GM12878 (cell line): ENCODE data around the gene PTPN5. TPM values are rescaled to one million over a fixed set of nuclear protein-coding genes. Genes with fewer than 3 reads are reported as not detected.

Source experiments
- BHLHE40 ChIP-seq, 2 experiments: fragments of 450-650 bp in 1 of 2; IDR thresholded peaks; 2 replicates each; pipeline ENCODE4 v1.6.1; 2011 to 2017; ENCODE audit warnings: low read depth in 2 of 2, borderline replicate concordance in 1 of 2, improper control_type of control experiment in 1 of 2, low read length in 1 of 2, mild to moderate bottlenecking in 1 of 2
- CBFB ChIP-seq: IDR thresholded peaks from 2 replicates; pipeline ENCODE4 v1.6.1; 2016; ENCODE audit warnings: antibody characterized with exemption, low read depth
- MEF2A ChIP-seq: IDR thresholded peaks from 2 replicates; pipeline ENCODE4 v1.6.1; 2011; ENCODE audit warnings: low read depth, mild to moderate bottlenecking, low read length, moderate library complexity; ENCODE audit not compliant: insufficient read depth
- NR2C1 ChIP-seq: fragments of 450-650 bp; IDR thresholded peaks from 2 replicates; pipeline ENCODE4 v1.6.1; 2017; ENCODE audit warnings: antibody characterized with exemption, mild to moderate bottlenecking, moderate library complexity
- RAD51 ChIP-seq: fragments of 450-650 bp; IDR thresholded peaks from 2 replicates; pipeline ENCODE4 v1.6.1; 2016; ENCODE audit warnings: moderate library complexity, mild to moderate bottlenecking, inconsistent platforms
- RELA ChIP-seq: fragments of 450-650 bp; IDR thresholded peaks from 2 replicates; pipeline ENCODE4 v1.8.0; 2014; ENCODE audit warnings: borderline replicate concordance; ENCODE audit not compliant: partially characterized antibody
- SMAD1 ChIP-seq: fragments of 450-650 bp; IDR thresholded peaks from 2 replicates; pipeline ENCODE4 v1.6.1; 2018; ENCODE audit warnings: mild to moderate bottlenecking, low read depth; ENCODE audit not compliant: partially characterized antibody
- STAT3 ChIP-seq: IDR thresholded peaks from 2 replicates; pipeline ENCODE4 v1.6.1; 2011; ENCODE audit warnings: low read depth, low read length, improper control_type of control experiment
- ZNF207 ChIP-seq: fragments of 450-650 bp; IDR thresholded peaks from 2 replicates; pipeline ENCODE4 v1.6.1; 2014; ENCODE audit warnings: antibody characterized with exemption, mild to moderate bottlenecking, borderline replicate concordance
- ZNF622 ChIP-seq: fragments of 450-650 bp; IDR thresholded peaks from 2 replicates; pipeline ENCODE4 v1.6.1; 2017; ENCODE audit warnings: mild to moderate bottlenecking, inconsistent platforms
- ZSCAN29 ChIP-seq: fragments of 450-650 bp; IDR thresholded peaks from 2 replicates; pipeline ENCODE4 v1.6.1; 2017; ENCODE audit warnings: mild to moderate bottlenecking, moderate library complexity
- polyA plus RNA-seq, 11 experiments: library from polyadenylated mRNA; depleted of rRNA in 4 of 11; unstranded in 6 of 11; stranded (reverse) in 5 of 11; fragments of >200 nt; fragmentation: Nextera tagmentation in 4 of 11; fragmentation: Illumina TruSeq in 1 of 11; extraction: Ambion mirVana in 4 of 11; extraction: Trizol in 1 of 11; gene quantifications; 1 replicate in 1 of 11; 2 replicates in 10 of 11; pipeline versions ENCODE4 v1.2.1 to v1.2.3, GENCODE V29; 2011 to 2016; ENCODE audit warnings: inconsistent platforms in 2 of 11, missing spikeins in 2 of 11, low read depth in 1 of 11
- total RNA-seq, 4 experiments: library from RNA; depleted of rRNA in 3 of 4; stranded (reverse); fragments of >200 nt in 3 of 4; fragmentation: Illumina TruSeq in 1 of 4; extraction: Trizol in 1 of 4; gene quantifications; 2 replicates each; pipeline versions ENCODE4 v1.2.1 to v1.2.3, GENCODE V29; 2013 to 2021
- TF ChIP-seq, protein P1 (sequence below): fragments of 450-650 bp; IDR thresholded peaks from 2 replicates; pipeline ENCODE4 v1.6.1; 2017; ENCODE audit warnings: low read depth, mild to moderate bottlenecking, moderate library complexity
- TF ChIP-seq, protein P2 (sequence below): IDR thresholded peaks from 2 replicates; pipeline ENCODE4 v1.6.1; 2012; ENCODE audit warnings: low read length, inconsistent platforms
- TF ChIP-seq, protein P3 (sequence below): fragments of 450-650 bp; IDR thresholded peaks from 2 replicates; pipeline ENCODE4 v1.6.1; 2016; ENCODE audit warnings: mild to moderate bottlenecking
- TF ChIP-seq, protein P4 (sequence below): IDR thresholded peaks from 2 replicates; pipeline ENCODE4 v1.6.1; 2012; ENCODE audit warnings: low read depth, low read length, improper control_type of control experiment

Gene PTPN5
- total and polyA plus RNA-seq, 10 of the 15 experiments (the other 5 are each of a cell fraction or from before 2014, with no cell fraction given) = 0.04 to 0.06 (median 0.05) TPM; not detected in 7

DNA sequence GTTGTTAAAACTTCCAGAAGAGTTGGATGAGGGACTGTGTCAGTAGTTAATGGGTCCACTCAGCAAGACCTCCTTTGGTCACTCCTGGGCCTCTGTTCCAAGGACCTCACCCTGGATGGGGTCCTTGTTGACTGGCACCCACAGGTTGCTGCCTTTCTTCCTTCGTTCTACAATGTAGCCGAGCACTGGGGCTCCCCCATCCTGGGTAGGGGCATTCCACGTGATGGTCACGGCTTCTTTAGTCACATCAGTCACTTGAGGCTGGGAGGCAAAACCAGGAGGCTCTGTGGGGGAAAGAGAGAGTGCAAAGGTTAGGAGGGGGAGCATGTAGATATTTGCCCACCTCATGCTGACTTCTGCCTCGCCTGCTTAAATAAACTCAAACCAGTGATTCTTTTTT lies 81.1 kb downstream of the PTPN5 start (continued):
- TF ChIP-seq BHLHE40 (IDR thresholded peaks at IDR 0.05; ENCODE audit: borderline replicate concordance in 1 of 2, low read depth in 2 of 2, low read length in 1 of 2) (peak; percentile 39 to 56; a peak in 1 of 4 replicates), SMAD1 (no peak), ZSCAN29 (no peak), CBFB (no peak), RELA (no peak), RAD51 (peak; percentile 34; the same call in 1 of the 2 replicates), ZNF622 (no peak), NR2C1 (peak; percentile 41; the same call in 1 of the 2 replicates), STAT3 (no peak), MEF2A (no peak), ZNF207 (no peak)
- TF ChIP-seq, protein P1, sequence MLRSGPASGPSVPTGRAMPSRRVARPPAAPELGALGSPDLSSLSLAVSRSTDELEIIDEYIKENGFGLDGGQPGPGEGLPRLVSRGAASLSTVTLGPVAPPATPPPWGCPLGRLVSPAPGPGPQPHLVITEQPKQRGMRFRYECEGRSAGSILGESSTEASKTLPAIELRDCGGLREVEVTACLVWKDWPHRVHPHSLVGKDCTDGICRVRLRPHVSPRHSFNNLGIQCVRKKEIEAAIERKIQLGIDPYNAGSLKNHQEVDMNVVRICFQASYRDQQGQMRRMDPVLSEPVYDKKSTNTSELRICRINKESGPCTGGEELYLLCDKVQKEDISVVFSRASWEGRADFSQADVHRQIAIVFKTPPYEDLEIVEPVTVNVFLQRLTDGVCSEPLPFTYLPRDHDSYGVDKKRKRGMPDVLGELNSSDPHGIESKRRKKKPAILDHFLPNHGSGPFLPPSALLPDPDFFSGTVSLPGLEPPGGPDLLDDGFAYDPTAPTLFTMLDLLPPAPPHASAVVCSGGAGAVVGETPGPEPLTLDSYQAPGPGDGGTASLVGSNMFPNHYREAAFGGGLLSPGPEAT = 0 out of 2 replicates have a peak, but pooled peaks have one; percentile 51
- TF ChIP-seq, protein P2, sequence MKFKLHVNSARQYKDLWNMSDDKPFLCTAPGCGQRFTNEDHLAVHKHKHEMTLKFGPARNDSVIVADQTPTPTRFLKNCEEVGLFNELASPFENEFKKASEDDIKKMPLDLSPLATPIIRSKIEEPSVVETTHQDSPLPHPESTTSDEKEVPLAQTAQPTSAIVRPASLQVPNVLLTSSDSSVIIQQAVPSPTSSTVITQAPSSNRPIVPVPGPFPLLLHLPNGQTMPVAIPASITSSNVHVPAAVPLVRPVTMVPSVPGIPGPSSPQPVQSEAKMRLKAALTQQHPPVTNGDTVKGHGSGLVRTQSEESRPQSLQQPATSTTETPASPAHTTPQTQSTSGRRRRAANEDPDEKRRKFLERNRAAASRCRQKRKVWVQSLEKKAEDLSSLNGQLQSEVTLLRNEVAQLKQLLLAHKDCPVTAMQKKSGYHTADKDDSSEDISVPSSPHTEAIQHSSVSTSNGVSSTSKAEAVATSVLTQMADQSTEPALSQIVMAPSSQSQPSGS = no peak
- TF ChIP-seq, protein P3, sequence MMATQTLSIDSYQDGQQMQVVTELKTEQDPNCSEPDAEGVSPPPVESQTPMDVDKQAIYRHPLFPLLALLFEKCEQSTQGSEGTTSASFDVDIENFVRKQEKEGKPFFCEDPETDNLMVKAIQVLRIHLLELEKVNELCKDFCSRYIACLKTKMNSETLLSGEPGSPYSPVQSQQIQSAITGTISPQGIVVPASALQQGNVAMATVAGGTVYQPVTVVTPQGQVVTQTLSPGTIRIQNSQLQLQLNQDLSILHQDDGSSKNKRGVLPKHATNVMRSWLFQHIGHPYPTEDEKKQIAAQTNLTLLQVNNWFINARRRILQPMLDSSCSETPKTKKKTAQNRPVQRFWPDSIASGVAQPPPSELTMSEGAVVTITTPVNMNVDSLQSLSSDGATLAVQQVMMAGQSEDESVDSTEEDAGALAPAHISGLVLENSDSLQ = peak; percentile 51; the same call in 1 of the 2 replicates
- TF ChIP-seq, protein P4, sequence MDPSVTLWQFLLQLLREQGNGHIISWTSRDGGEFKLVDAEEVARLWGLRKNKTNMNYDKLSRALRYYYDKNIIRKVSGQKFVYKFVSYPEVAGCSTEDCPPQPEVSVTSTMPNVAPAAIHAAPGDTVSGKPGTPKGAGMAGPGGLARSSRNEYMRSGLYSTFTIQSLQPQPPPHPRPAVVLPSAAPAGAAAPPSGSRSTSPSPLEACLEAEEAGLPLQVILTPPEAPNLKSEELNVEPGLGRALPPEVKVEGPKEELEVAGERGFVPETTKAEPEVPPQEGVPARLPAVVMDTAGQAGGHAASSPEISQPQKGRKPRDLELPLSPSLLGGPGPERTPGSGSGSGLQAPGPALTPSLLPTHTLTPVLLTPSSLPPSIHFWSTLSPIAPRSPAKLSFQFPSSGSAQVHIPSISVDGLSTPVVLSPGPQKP = no peak
- TF ChIP-seq, all 136 proteins: peak for 9
